GM13977 (cell line): Measurements from ENCODE around the gene MYF6.

ENCODE experiments used
- DNase-seq: peaks from one replicate; pipeline ENCODE4 v3.0.0; 2012; ENCODE audit warnings: low spot score
- CTCF ChIP-seq: IDR thresholded peaks from 2 replicates; pipeline ENCODE4 v1.5.1; 2012; ENCODE audit warnings: mild to moderate bottlenecking, control low read depth; ENCODE audit not compliant: insufficient read depth; ENCODE audit errors: extremely low read depth, missing control alignments
- in situ Hi-C: fragments of 300-500 bp; cut with MboI; formaldehyde crosslinking; loops from one replicate; pipeline ENCODE4 v1.12.0; 2022; ENCODE audit warnings: low sequenced_read_pairs, low pct_unique_long_range_greater_than_20kb, mixed read lengths, inconsistent platforms; ENCODE audit not compliant: unreplicated experiment

Gene MYF6

GRCh38 chr12:80679346-80680131 lies 27.9 kb upstream of the MYF6 start:
- DNase-seq: no peak
- TF ChIP-seq CTCF: no peak
- in situ Hi-C loops: no loop called here

GRCh38 chr12:80681287-80681686 lies 26.1 kb upstream of the MYF6 start:
- in situ Hi-C loops: no loop called here
- no peak for TF ChIP-seq CTCF

GRCh38 chr12:80681786-80682185 lies 25.6 kb upstream of the MYF6 start:
- in situ Hi-C loops: no loop called here
- DNase-seq: no peak
- TF ChIP-seq CTCF: no peak

More at GRCh38 chr12:80681287-80681686, 26.1 kb upstream of the MYF6 start:
- no peak for DNase-seq

GRCh38 chr12:80684077-80684495 lies 23.3 kb upstream of the MYF6 start:
- in situ Hi-C loops: no loop called here
- TF ChIP-seq CTCF: no peak

GRCh38 chr12:80690090-80690489 lies 17.3 kb upstream of the MYF6 start:
- in situ Hi-C loops: no loop called here
- TF ChIP-seq CTCF: no peak
- no peak for DNase-seq

More at GRCh38 chr12:80684077-80684495, 23.3 kb upstream of the MYF6 start:
- no peak for DNase-seq

- no peak for DNase-seq
- TF ChIP-seq CTCF: no peak
- in situ Hi-C loops: no loop called here
Observed at GRCh38 chr12:80690513-80690912, 16.9 kb upstream of the MYF6 start.

GRCh38 chr12:80692114-80692513 lies 15.3 kb upstream of the MYF6 start:
- no peak for TF ChIP-seq CTCF
- in situ Hi-C loops: no loop called here
- no peak for DNase-seq
